NCI-H1092 (cell line): ENCODE measurements around the gene ZC3H6.
"Not testable (repeated sequence)": the region's sequence is repeated elsewhere in the genome, so short reads cannot be mapped to it uniquely, and the experiment has no call there.

Experiments
- DNase-seq: peaks from one replicate; lab custom pipeline; 2025; lab: John Stamatoyannopoulos, UW

Gene ZC3H6

GRCh38 chr2:112321375-112322320 is 46.3 kb downstream of the ZC3H6 start:
- no peak for DNase-seq

- no peak for DNase-seq
Observed at GRCh38 chr2:112322919-112323318, 47.5 kb downstream of the ZC3H6 start.

- DNase-seq = no peak
Observed at GRCh38 chr2:112332123-112332696, 56.8 kb downstream of the ZC3H6 start.

DNA sequence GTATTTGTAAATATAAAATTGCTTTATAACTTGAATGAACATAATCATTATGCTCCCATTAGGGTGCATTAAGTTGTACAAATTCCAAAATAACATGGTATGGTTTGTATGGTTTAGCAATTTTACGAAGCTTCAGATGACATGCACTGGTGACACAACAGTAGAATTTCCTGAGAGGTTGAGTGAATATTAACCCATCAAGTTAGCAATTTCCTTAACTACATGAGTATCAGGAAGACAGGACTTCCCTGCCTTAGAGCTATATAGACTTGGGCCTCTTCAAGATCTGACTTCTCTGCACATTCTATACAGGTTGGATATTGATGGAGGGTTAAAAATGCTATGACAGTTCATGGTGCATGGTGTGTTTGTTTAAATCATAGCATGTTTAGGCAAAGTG is 60.2 kb downstream of the ZC3H6 start:
- no peak for DNase-seq

DNA sequence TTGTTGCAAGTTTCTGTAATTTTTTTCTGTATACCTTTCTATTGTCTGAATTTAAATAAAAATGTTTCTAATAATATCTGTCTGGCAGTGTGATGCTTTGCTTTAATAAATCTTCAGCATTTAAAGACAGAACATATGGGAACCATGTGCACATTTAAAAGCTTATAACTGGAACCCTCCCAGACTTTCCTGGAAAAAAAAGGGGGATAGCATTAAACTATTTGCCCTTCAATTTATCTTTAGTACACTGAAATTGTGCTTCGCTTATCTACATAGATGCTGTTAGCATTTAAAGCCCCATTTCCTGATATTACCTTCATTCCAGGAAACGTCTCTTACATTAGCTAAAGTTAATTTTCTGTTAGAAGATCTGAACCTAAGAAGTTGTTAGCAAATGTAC is 64.6 kb downstream of the ZC3H6 start:
- no peak for DNase-seq

DNA sequence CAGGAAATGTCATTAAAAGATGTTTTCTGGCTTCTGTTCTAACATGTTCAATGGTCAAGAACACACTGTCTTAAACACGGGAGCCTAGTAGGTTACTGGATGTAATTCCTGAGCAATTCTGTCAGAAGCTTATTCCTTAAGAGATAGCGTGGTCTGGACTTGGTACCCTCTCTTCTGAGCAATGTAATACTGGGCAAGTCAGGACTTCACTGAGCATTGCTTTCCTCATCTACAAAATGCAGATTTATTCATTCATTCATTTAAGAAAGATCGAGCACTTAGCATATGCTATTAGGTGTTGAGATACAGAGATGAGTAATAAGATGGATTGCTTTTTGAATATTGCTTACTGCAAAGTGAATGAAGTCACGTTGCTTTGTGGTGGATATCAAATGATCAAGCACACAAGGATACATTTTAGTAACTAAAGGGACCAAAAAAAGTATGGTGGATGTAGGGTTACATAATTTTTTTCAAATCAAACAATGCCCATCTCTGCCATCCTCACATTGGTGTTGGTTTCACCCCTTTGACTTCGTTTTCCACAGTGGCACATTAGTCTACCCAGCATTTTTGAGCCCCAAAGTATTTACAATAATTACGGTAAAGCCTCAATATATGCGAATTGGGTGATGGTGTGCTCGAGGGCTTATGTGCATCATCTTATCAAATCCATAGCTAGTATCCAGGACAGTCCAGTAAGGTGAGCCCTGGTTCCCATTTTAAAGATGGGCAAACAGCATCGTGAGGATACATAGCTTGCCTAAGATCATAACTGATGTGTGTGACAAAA is 65.3 kb downstream of the ZC3H6 start:
- no peak for DNase-seq

GRCh38 chr2:112342067-112342550 is 66.7 kb downstream of the ZC3H6 start:
- DNase-seq = no peak

GRCh38 chr2:112343827-112344585 is 68.6 kb downstream of the ZC3H6 start:
- no peak for DNase-seq

DNA sequence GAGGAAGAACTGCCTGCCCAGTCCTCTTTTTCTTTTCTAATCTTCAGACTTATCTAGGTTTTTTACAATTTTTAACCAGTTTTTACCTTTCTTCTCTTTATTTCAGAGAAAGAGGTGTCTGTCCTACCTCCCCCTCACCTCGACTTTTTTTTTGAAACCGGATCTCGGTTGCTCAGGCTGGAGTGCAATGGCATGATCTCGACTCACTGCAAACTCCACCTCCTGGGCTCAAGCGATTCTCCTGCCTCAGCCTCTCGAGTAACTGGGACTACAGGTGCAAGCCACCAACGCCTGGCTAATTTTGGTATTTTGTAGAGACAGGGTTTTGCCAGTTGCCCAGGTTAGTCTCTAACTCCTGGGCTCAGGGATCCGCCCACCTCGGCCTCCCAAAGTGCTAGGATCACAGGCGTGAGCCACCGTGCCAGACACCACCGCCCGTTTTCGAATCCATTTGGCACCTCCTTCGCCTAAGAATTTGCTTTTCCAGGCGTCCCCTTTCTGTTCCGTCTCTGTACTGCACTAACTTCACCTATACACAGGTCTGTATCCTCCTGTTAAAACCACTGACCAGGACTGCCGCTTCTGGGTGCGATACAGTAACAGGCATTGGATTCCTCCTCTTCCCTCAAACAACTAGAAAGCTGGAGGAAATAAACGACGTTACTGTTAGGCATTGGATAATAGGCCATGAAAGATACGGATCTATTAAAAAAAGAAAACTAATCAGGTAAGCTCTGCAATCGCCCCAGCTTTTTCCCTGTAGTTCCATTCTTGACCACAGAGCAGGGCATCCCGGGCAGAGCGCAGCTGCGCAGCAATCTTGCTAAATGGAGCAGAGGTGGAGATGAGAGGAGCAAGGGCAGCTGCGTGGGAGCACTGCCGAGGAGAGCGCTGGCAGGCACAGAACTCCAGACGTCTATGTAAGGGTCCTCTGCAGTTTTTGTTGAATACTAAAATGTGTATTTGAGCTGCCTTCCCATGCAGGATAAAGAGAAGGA is 69.9 kb downstream of the ZC3H6 start:
- no peak for DNase-seq

GRCh38 chr2:112352292-112352691 is 76.9 kb downstream of the ZC3H6 start:
- DNase-seq = not testable (repeated sequence)

GRCh38 chr2:112352809-112353603 is 77.6 kb downstream of the ZC3H6 start:
- DNase-seq = not testable (repeated sequence)

DNA sequence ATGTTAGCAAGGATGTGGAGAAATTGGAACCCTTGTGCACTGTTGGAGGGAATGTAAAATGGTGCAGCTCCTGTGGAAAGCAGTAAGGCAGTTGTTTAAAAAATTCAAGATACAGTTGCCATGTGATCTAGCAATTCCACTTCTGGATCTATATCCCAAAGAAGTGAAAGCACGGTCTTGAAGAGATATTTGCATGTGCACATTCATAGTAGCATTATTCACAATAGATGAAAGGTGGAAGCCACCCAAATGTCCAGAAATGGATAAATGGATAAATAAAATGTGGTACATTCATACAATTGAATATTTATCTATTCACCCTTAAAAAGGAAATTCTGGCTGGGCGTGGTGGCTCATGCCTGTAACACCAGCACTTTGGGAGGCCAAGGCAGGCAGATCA is 78.9 kb downstream of the ZC3H6 start:
- DNase-seq = not testable (repeated sequence)

DNA sequence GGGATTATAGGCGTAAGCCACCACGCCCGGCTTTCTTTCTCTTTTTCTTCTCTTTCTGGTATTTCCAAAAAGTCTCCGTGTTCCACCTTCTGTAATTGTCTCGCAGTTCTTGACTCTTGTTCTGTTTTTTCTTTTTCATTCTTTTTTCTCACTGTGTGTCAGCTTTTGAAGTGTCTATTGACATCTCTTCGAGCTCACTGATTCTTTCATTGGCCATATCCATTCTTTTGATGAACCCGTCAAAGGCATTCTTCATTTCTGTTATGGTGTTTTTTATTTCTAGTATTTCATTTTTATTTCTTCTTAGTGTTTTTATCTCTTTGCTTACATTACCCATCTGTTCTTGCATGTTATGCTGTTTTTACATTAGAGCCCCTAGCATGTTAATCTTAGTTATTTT is 84.7 kb downstream of the ZC3H6 start:
- not testable (repeated sequence) for DNase-seq
